ENCODE measurements around the gene NEU4. TPM values are rescaled to one million over a fixed set of nuclear protein-coding genes. Genes with fewer than 3 reads are reported as not detected.

Gene NEU4
- polyA plus RNA-seq, 1 experiment: not detected

DNA sequence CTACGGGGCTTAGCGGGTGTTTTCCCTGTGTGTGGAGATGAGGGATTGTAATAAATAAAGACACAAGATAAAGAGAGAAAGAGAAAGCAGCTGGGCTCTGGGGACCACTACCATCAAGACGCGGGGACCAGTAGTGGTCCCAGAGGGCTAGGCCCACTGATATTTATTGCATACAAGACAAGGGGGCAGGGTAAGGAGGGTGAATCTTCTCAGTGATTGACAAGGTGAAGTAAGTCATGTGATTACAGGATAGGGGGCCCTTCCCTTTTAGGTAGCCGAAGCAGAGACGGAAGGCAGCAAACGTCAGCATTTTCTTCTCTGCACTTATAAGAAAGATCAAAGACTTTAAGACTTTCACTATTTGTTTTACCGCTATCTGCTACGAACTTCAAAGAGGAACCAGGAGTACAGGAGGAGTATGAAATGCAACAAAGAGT, 36.9 kb upstream of the NEU4 start:
- TF ChIP-seq, protein P1, sequence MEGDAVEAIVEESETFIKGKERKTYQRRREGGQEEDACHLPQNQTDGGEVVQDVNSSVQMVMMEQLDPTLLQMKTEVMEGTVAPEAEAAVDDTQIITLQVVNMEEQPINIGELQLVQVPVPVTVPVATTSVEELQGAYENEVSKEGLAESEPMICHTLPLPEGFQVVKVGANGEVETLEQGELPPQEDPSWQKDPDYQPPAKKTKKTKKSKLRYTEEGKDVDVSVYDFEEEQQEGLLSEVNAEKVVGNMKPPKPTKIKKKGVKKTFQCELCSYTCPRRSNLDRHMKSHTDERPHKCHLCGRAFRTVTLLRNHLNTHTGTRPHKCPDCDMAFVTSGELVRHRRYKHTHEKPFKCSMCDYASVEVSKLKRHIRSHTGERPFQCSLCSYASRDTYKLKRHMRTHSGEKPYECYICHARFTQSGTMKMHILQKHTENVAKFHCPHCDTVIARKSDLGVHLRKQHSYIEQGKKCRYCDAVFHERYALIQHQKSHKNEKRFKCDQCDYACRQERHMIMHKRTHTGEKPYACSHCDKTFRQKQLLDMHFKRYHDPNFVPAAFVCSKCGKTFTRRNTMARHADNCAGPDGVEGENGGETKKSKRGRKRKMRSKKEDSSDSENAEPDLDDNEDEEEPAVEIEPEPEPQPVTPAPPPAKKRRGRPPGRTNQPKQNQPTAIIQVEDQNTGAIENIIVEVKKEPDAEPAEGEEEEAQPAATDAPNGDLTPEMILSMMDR (IDR thresholded peaks at IDR 0.05; ENCODE audit: insufficient read depth, low read depth, low read length): no peak
- ChIA-PET POLR2A (no interaction called here), CTCF (no interaction called here)

DNA sequence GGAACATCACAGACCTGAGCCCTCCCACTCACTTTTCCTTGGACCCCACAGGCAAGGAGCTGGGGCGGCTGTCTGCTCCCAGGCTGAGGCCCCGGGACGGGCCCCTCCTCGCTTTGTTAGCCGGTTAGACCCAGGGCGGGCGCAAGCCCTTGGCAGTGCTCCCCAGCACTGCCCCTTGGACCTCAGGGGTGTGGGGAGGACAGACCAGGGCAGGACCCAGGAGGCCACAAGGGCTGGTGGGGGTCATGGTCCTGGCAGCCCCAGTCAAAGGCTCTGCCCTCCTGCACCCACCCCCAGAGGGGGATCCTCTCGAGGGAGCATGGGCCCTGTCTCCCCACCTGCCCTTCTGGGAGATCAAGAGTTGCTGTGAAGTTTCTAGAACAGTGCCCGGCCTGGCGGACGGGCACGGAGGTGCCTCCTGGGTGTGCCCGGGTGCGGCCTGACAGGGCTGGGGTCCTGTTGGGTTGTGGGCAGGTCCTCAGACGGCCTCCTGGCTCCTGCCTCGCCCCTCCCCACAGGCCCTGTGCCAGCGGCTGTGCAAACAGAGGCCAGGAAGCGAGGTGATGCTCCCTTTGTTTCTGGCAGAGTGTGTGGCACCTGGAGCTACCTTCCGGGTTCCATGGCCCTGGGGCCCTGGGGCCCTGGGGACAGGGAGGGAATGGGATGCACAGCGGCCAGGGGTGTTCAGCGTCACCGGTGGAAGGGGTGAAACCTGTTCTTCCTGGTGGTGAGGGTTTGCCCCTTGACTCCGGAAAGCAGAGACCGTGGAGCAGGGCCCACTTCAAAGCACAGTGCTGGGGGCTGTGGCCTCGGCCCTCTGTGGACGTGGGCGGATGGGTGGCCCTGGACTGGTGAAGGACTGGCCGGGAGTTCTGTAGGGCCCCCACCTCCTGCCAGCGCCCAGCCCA, 35.2 kb upstream of the NEU4 start:
- no peaks in the 10 kb centered on the region for H3K36me3 ChIP-seq (ENCODE audit: control insufficient read depth, insufficient read depth, low read length)
- CTCF ChIA-PET: no interaction called here
- no peaks in the 10 kb centered on the region; the same call in 1 of the 2 replicates for H3K27me3 ChIP-seq (ENCODE audit: control insufficient read depth, insufficient read depth, low read length)
- TF ChIP-seq, protein P1 (IDR thresholded peaks at IDR 0.05; ENCODE audit: insufficient read depth, low read depth, low read length): no peak
- DNase-seq (ENCODE audit: low read depth): no peak
- no peak overlapping the region for H3K4me3 ChIP-seq (ENCODE audit: low read depth, low read length)
- POLR2A ChIA-PET: no interaction called here

More for the DNA sequence above, 36.9 kb upstream of the NEU4 start:
- Histone ChIP-seq H3K4me3 (ENCODE audit: low read depth, low read length) (no peak overlapping the region), H3K36me3 (ENCODE audit: control insufficient read depth, insufficient read depth, low read length) (no peaks in the 10 kb centered on the region), H3K27me3 (ENCODE audit: control insufficient read depth, insufficient read depth, low read length) (no peaks in the 10 kb centered on the region; the same call in 1 of the 2 replicates)
- no peak for DNase-seq (ENCODE audit: low read depth)

DNA sequence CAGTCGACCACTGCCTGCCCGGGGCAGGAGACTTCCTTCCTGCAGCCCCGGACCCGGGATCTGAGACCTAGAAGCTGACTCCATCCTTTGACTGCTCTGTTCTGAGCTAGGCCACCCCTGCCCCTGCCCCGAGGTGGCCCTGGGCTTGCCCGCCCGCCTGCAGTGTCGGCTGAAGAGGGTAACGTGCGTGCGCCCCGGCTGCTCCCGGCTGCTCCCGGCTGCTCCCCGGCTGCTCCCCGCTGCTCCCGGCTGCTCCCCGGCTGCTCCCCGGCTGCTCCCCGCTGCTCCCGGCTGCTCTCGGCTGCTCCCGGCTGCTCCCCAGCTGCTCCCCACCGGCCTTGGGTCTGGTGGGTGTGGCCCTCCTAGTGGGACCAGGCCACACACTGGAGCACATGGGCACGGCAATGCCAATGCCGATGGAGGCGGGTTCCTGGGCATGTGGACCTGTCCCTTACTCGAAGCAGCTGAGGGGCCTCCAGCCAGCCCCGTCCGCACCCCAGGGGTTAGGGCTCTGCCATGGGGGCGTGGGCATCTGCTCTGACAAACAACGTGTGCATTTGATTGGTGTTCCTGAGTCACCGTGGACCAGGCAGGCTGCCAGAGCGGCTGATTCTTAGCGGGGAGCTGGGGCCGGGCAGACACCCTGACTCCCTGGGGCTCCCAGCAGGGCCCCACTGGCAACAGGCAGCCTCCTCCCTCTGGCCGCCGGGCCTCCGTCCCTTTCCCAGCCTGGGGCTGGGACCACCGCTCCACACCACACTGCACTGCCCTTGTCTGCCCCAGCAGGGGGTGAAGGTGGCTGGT, 34.4 kb upstream of the NEU4 start:
- CTCF ChIA-PET: no interaction called here
- no peaks in the 10 kb centered on the region for H3K36me3 ChIP-seq (ENCODE audit: control insufficient read depth, insufficient read depth, low read length)
- H3K27me3 ChIP-seq (ENCODE audit: control insufficient read depth, insufficient read depth, low read length): no peaks in the 10 kb centered on the region; the same call in 1 of the 2 replicates
- H3K4me3 ChIP-seq (ENCODE audit: low read depth, low read length): no peak overlapping the region
- POLR2A ChIA-PET: no interaction called here
- peak; percentile 4 for DNase-seq (ENCODE audit: low read depth)
- TF ChIP-seq, protein P1 (IDR thresholded peaks at IDR 0.05; ENCODE audit: insufficient read depth, low read depth, low read length): no peak

DNA sequence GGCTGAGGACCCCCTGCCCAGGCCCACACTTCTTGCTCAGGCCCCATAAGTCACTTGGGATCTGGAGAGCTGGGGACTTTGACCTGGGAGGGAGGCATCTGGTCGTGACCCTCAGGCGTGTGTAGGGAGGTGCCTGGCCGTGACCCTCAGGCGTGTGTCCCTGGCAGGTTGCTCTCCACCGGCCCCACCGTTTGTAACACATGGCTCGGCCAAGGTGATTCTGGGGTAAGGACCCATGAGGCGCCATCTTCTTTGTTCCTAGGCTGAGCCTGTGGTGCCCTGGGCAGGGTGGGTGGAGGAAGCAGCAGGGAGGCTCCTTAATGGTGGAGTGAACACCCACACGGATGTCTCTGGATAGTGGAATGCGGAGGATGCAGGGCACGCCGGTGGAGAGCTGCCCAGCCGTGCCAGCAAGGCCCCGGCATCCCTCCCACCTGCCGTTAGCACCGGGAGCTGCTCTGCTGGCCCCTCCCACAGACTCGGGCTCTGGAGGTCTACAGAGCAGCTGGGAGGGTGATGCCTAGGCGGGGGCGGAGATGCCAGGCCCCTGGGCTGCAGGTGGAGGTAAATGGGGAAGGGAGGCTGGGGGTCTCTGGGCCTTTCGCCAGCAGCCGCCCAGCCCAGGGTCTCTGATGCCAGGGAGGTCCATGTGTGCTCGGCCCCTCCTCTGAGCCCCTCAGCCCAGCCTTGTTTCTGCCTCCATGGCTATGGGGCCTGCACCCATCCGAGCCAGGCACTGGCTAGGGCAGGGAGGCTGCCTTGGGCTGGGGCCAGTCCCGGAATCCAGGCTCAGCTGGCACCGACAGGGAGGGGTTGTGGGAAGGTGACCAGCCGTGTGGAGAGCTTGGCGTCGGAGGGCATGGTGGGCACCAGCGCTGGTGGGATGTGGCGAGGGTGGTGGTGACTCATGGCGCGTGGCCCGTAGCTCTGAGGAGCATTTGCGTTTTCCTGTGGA, 33.5 kb upstream of the NEU4 start:
- POLR2A ChIA-PET: no interaction called here
- H3K36me3 ChIP-seq (ENCODE audit: control insufficient read depth, insufficient read depth, low read length): no peaks in the 10 kb centered on the region
- TF ChIP-seq, protein P1 (IDR thresholded peaks at IDR 0.05; ENCODE audit: insufficient read depth, low read depth, low read length): no peak
- H3K4me3 ChIP-seq (ENCODE audit: low read depth, low read length): no peak overlapping the region
- DNase-seq (ENCODE audit: low read depth): no peak
- CTCF ChIA-PET: no interaction called here
- no peaks in the 10 kb centered on the region; the same call in 1 of the 2 replicates for H3K27me3 ChIP-seq (ENCODE audit: control insufficient read depth, insufficient read depth, low read length)
